Activated CD4-positive, alpha-beta T cell treated with anti-CD3 and anti-CD28 coated beads for 24 hours (primary cell): ENCODE measurements around the gene RAD51AP2.
"Not testable (repeated sequence)": the region's sequence is repeated elsewhere in the genome, so short reads cannot be mapped to it uniquely, and the experiment has no call there.

ENCODE experiments used
- DNase-seq, 2 donors: peaks; one replicate each; pipeline ENCODE4 v3.0.0-alpha.2; 2020; ENCODE audit warnings: low read depth in 2 of 2

The RAD51AP2 gene

DNA sequence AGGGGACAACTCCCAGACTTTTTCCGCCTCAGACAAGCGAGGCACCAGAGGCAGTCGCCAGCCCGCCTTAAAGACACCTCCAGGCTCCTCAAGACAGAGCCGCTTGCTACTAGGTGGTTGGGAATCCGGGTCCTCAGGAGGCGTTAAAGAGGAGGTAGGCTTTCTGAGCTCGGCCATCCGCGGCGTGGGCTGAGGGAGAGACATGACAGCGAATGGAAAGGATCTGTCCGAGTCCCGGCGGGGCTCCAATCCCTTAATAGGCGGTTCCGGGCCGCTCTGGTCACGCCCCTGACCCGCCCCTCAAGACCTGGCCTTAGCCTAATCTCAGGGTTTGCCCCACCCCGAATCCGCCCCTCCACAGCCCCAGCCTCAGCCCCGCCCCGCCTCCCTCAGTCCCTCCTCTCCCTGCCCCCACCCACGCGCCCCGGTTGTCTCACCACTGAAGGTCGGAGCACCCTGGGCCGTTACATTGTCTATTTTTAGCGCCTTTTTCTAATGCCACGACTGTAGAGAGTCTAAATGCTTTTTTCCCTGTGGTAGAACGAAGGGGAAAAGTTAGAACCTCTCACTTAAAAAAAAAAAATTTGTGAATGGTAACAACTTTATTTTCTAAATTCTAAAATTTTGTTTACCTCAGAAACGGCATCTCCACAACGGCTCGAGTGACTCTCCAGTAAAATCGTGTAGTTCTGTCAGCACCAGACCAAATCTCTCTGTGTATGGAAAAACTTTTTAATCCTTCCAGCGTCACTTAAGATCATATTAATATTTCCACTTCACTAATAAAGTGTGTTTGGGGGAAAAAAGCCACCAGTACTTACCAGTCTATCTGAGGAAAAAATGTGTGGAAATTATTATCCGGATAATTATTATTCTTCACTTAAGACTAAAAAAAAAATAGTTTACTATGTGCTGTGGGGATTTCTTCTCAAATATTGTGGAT lies at the start of gene RAD51AP2:
Gene RAD51AP2 (minus strand): TSS at position 229 of the 943 bp plus-strand sequence. CDS start 25 bp downstream, at position 204.
- DNase-seq, result no peak

DNA sequence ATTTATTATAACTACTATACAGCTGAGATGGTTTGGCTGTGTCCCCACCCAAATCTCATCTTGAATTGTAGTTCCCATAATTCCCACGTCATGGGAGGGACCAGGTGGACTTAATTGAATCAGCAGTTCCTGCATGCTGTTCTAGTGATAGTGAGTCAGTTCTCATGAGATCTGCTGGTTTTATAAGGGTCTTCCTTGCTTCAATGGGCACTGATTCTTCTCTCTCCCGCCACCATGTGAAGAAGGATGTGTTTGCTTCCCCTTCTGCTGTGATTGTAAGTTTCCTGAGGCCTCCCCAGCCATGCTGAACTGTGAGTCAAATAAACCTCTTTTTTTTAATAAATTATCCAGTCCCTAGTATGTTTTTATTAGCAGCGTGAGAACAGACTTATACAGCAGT lies 47.5 kb upstream of the RAD51AP2 start:
- DNase-seq, result not testable (repeated sequence)

DNA sequence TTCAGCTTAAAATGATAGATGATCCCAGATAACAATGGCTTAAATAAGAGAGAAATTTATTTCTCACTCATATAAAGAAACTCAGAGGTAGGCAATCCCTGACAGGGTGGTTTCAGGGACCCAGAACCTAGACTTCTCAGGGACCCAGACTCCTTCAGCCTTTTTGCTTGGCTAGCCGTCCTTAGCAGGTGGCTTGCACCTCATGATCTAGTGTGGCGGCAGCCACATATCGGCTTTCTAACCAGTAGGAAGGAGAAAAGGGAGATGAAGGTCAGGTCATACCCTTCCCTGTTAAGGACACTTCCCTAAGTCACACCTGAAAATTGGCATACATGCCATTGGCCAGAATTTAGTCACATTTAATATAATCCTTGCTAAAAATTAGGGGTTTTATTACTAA lies 40.6 kb upstream of the RAD51AP2 start:
- DNase-seq, result no peak

DNA sequence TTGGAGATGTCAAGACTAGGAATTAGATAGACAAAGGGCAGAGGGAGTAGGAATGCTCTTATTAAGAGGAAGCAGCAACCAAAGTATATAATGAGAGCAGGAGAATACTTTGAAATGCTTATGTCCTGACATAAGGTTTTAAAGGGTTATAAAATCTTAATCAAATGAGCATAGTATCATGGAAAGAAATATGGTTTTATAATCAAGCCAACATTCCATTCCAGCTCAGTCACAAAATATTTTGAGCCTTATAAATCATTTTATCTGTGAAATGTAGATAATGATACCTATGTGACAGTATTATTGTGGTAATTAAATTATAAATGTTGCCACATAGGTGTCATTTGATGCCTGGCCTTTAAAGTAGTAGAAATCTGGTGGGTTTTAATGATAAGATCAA lies 39.8 kb upstream of the RAD51AP2 start:
- no peak for DNase-seq

DNA sequence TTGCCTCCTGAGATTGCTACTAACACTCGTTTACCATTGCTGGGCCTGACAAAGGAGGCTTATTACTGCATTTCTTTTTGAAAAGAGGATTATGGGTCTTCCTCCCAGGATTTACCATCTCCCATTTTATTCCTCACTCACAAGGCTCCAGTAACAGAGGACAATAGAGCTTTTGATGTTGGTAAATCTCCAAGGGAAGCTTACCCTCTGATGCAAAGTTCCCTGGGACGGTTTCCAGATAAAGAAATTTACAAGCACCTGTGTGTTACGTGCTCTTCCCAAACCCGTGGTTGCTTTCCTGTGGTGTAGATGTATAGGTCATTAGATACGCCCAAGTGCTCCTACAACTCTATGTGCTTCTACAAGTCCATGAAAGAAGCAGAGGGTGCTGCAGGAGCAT lies 39.4 kb upstream of the RAD51AP2 start:
- DNase-seq, result no peak

DNA sequence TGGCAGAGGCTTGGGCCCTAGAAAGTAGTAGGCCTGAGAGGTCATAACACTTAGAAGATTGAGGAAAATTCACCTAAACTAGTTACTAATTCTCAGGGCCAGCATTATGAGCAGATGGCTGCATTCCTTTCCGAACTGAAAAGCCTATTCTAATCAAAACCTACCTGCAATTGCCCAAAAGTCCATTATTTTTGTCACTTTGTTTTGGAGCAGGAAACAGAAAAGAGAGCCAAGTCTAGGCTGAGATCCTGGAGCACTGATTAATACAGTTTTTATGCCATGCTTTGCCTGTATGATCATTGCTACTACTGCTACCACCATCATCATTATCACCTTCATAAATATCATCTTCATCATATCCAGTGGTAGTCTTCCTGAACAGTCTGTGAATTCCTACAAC lies 36.9 kb upstream of the RAD51AP2 start:
- no peak for DNase-seq

DNA sequence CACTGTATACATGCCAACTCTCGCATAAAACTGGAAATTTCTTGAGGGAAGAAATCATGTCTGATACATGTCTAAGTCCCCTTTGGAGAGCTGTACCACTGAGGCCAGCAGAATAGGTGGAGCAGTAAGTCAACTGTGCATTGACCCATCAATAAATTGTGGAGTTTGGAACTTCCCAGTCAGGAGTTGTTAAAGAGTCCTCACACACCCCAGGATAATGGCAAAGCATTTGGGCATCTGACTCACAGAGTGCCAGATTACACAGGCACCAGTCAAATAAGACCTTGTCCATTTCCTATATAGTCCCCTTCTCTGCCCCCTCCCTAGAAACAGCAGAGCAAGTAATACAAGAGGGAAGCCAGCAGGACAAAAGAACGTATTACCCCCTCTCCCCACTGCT lies 32.7 kb upstream of the RAD51AP2 start:
- DNase-seq, result no peak

DNA sequence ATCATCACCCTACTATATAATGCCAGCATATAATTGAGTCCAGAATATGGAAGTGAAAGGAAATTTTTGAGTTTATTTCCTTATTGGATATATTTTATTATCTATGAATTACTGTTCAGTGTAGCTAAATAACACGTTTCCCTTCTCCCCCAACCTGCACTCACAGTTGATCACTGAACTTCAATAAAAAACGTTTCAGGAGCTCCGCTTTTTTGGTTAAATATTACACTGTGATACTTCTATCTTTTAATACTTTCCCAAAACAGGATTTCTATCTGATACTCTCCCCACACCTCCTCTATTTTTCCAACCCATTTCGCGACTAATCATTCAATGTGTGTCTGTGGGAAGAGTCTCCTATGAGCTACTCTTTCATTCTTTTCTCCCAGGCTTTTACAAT lies 29.5 kb upstream of the RAD51AP2 start:
- DNase-seq, result no peak

DNA sequence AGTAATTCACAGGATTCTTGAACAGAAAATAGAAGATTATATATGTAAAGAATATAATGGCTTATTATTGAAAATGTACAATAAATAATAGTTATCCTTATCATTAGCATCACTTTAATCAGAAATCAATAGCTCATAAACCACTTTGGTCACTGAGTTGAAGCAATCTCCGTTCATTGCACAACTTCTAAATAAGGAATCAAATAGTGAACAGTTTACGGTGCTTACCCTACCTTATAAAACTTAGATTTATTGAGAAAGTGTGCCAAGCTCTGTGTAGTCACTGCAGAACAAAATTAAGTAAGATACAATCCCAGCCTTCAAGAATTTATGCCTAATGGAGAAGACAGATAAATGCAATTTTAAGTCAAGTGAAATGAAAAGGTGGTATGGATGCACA lies 29.0 kb upstream of the RAD51AP2 start:
- DNase-seq, result no peak

DNA sequence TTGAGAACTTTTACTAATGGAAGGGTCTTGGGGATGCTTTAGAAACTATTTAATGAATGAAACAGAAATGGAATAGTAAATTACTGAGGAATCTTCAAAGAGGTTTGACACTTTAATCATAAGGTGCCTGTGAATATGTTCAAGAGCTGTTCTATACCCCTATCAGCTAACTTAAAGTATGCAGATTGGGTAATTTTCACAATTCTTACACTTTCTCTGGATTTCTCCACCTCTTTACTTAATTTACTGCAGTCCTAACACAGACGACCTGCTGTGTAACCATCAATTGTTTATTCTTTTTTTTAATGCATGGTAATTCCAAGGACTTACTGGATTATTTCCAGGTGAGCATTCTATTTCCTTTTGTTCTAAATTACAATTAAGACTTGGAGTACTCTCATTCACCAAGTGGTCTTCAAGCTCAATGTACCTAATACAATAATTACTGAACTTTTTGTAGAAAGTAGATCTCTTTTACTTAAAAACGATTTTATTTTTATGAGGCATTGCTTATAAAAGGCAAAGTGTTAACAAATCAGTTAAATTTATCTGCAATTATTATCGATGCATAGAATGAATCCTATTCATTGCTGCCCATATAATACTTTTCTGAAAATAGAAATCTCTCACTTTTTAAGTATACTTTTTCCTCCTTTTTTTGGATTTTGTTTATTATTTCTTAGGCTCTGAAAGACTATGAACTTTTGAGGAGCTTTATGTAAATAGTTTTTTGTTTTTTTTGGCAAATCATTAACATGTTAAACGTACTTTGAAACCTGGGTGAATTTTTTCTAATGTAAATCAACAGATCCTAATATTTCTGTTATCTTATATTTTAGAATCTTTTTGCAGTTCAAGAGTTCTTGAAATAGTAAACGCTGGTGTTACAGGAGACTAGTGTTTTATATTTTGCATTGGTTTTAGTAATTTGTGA lies 27.7 kb upstream of the RAD51AP2 start:
- no peak for DNase-seq

DNA sequence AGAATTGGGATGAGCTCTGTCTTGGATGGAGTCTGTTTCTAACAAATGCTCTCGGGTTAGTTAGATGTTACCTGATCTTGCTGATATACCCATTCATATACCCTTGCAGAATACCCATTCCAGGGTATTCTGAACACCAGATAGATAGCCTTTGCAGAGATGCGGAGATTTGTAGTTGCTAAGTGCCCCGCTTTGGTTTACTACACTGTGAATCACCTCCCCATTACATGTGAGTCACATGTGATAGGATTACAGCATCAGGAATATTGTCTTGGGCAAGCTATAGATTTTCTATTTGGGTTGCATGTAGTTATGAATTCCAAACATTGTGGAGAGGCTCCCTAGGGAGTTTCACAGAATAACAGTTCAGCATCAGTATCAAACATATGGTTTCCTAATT lies 26.0 kb upstream of the RAD51AP2 start:
- no peak for DNase-seq

DNA sequence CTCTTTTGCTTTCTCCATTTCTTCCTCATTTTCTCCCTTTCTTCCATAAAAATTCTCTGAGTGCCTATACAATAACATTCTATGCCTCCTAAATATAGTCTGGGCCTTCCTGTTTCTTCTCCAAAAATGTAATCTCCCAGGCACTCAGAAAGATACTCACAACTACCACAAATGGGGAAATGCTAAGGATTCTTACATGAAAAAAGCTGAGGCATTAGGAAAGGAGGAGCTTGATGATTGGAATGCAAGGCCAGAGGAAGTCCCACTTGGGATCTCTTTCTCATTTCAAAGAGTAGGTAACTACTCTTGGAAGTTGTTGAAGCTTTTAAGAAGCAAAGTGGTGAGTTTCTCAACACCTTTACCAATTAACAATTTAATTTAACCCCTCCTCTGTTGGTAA lies 25.6 kb upstream of the RAD51AP2 start:
- no peak for DNase-seq

DNA sequence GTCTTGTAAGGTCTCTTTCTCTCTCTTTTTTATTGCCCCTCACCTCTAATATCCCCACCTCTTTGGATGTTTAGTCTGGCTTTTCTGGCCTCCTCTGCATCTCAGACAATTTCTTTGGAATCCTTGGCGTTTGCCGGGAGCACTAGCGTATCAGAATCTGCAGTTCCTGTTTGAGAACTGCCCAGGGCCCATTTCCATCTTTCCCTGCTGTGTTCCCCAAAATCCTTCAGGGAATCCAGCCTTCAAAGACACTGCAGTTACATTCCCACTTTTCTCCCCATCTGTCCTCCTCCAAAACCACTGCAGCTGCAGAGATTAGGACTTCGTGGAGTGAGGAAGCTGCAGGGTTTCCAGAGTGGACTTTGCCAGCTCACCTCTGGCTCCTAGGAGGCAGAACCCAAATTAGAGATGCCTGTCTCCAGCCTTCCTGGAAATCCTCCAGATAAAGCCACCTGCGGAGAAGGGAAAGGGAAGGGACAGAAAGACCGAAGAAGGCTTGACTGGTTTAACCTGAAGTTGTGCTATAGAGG lies 25.0 kb upstream of the RAD51AP2 start:
- no peak for DNase-seq

DNA sequence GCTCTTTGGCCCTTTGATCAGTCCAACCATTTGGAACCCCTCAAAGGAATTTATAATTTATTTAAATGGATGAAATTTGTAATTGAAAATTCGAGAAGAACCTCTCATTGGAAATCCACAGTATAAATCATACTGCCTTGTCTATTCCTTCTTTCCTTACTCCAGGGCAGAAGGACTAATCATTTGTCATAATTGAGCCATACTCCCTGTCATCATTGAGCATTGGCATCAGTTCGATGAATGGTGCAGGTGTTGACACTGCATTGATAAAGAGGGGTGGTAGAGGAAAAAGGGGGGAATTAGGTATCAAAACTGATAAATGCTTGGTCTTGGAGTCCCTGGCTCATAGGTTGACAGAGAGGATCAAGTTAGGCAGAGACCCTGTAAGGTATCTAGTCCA lies 24.2 kb upstream of the RAD51AP2 start:
- no peak for DNase-seq

DNA sequence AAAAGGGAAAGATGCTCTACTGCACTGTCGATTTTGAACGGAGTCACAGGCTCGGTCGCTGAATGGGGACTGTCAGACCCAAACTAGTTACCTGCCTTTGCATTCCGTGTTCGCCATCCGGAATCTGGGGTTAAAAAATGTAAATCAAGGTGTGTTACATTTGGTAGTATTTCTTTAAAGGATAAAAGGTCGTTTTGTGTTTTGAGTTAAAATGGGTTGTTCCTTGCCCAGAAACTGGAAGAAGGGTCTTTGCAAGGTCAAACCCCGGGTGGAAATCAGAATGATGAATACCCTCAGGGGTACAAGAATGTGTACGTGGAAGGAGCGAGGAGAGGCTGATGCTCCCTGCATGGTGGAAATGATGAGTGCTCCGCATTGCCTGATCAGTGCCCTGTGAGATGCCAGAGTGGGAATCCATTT lies 23.3 kb upstream of the RAD51AP2 start:
- no peak for DNase-seq

DNA sequence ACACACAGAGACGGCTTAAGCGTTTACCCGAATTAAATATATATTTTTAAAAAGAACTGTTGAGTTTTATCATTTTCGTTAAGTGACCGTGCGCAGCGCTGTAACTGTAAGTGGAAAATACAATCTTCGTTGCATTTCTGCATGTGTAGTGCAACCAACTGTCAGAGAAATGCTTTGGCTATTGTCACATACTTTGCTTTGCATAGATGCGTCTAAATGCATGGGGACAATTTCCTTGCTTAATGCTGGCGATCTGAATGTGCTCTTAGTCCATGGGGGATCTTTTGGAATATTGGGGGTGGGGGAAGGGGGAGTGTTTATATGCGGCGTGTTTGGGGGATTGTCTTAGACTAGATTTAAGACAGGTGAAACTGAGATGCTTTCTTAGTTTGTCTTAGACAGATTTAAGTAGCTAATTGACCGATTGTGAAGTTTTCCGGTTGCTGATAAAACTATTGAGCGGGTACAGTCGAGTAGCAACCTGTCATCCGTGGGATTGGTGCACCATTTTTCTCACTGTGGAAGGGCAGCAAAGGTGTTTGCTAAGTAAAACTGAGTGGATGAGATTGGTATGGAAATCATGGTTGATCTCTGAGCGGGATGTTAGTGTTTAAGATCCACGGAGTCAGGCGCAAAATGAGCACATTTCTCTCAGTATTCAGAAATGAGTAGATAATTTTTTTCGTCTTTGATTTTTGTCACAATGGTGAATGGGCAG lies 22.7 kb upstream of the RAD51AP2 start:
- no peak for DNase-seq

DNA sequence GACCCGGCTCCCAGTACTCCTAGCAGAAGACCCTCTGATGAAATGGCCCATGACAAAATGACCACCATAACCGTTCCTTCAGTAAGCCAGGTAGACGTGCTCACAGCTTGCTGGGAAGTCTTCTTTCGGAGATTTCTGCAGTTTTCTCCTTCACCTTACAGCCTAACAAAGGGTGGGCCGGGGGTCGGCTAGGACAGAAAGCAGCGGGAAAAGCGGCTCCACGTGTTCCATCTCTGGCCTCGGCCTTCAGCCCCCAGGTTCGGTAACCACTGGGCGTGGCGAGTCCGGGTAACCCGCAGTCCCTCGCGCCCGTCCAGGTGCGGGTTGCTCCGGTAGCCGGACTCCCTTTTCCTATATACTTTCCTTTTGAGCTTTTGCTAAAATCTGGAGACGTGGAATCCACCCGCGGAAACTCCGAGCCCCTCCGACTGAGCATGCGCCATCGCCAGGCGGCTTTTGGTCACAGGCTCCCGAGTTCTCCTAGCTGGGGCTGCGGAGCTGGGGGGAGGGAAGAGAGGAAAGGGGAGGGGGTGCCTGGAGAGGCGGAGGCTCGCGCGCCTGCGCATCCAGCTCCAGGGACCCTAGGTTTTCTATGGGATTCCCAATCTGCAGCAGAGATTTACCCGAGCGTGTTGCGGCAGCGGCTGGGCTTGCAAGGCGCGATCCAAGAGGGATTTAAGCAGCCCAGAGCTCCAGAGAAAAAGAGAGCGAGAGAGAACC lies 22.0 kb upstream of the RAD51AP2 start, which contains the start of gene VSNL1:
Gene VSNL1 (plus strand): TSS at position 604 of the 720 bp plus-strand sequence. CDS start 51,379 bp downstream, outside the sequence.
- DNase-seq, result no peak

DNA sequence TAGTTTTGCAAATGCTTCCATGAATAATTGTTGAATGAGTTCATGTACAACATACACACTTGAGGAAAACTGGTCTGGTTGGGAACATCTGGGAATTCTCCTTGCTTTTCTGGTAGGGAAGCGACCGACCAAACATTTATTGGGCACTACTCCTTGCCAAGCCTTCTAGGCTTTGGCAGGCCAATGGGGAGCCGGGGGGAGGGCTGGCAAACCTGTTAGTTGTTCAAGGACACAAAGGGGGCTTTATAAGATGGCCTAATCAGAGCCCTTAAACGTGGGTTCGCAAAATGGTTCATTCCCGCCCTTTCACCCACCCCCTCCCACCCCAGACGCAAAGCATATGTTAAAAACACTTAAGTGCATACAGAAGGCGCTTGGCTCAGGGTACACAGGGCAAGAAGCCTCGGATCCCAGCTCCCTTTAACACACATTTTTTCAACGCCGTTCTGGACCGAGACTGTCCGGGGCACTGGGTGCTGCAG lies 21.4 kb upstream of the RAD51AP2 start:
- DNase-seq, result no peak

DNA sequence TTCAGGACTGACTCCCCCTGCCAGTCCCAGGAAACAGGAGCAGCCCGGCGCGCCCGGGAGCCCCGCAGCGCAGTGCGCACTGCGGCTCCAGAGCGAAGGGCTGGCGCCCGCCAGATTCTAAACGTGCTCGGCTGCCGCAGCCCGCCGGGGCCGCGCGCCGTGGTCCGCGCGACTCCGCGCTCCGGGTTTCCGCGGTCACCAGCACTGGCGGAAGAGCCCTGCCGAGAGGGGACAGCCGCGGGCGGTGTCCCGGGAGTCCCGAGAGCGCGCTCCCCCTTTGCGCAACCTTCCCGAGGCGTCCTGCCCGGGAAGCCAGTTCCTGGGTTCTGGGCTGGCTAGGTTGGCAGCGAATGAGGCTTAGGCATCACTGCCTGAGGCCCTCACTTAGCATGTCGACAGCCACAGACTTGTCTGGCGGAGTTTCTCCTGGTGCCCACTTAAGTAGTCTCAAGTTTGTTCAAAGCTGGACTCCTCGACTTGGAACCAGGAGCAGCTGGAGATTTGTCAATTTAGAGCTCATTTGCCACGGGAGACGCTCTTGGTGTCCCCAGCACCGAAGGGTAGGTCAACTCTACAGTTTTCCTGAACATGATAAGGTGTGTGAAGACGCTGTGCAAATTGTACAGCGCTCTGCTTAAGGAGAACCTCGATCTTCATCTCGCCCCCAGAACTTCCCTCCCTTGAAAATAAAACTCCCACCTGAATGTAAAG lies 20.8 kb upstream of the RAD51AP2 start:
- DNase-seq, result no peak
